Spleen (tissue), 11 donors: Measurements from ENCODE around the gene CST3. TPM values are rescaled to one million over a fixed set of nuclear protein-coding genes. Genes with fewer than 3 reads are reported as not detected.
A peak's percentile ranks its signal among the peaks of the same experiment; 100 is the strongest.
"Not testable (repeated sequence)": the region's sequence is repeated elsewhere in the genome, so short reads cannot be mapped to it uniquely, and the experiment has no call there.

ENCODE experiments used
- DNase-seq: peaks from one replicate; pipeline ENCODE4 v3.0.0-alpha.2; 2020
- H3K27ac ChIP-seq, 8 donors: fragments of 200-600 bp; sonication (generic) in 7 of 8; 1 replicate in 4 of 8; 2 replicates in 4 of 8; pipeline versions ENCODE4 v1.5.0 to v1.8.0; 2016 to 2021; ENCODE audit warnings: inconsistent platforms in 4 of 8, mild to moderate bottlenecking in 4 of 8, moderate library complexity in 1 of 8
- H3K27me3 ChIP-seq, 7 donors: fragments of 200-600 bp; sonication (generic) in 6 of 7; replicated peaks in 1 of 7; 1 replicate in 4 of 7; 2 replicates in 3 of 7; pipeline versions ENCODE4 v1.5.0 to v1.8.0; 2016 to 2021; ENCODE audit warnings: inconsistent platforms in 3 of 7, mild to moderate bottlenecking in 1 of 7
- H3K36me3 ChIP-seq, 6 donors: fragments of 200-600 bp; sonication (generic) in 5 of 6; 1 replicate in 4 of 6; 2 replicates in 2 of 6; pipeline versions ENCODE4 v1.5.0 to v1.8.0; 2016 to 2021; ENCODE audit warnings: inconsistent platforms in 2 of 6
- H3K4me1 ChIP-seq, 6 donors: fragments of 200-600 bp; sonication (generic) in 5 of 6; 1 replicate in 3 of 6; 2 replicates in 3 of 6; pipeline versions ENCODE4 v1.5.0 to v1.8.0; 2016 to 2021; ENCODE audit warnings: inconsistent platforms in 3 of 6
- H3K4me3 ChIP-seq, 8 donors: fragments of 200-600 bp; sonication (generic) in 7 of 8; 1 replicate in 4 of 8; 2 replicates in 4 of 8; pipeline versions ENCODE4 v1.5.0 to v1.8.0; 2016 to 2021; ENCODE audit warnings: inconsistent platforms in 4 of 8, mild to moderate bottlenecking in 4 of 8, moderate library complexity in 2 of 8
- H3K9me3 ChIP-seq, 8 donors: fragments of 200-600 bp; sonication (generic) in 7 of 8; 1 replicate in 4 of 8; 2 replicates in 4 of 8; pipeline versions ENCODE4 v1.5.0 to v1.8.0; 2016 to 2021; ENCODE audit warnings: inconsistent platforms in 4 of 8
- CTCF ChIP-seq, 11 experiments: fragments of 200-600 bp in 7 of 11; fragments of 450-650 bp in 4 of 11; sonication (generic) in 4 of 11; IDR thresholded peaks in 8 of 11; conservative IDR thresholded peaks in 3 of 11; 1 replicate in 7 of 11; 2 replicates in 4 of 11; pipeline versions ENCODE4 v1.4.0 to v1.8.0; 2016 to 2021; ENCODE audit warnings: antibody characterized with exemption in 11 of 11, inconsistent platforms in 4 of 11, mild to moderate bottlenecking in 1 of 11
- POLR2A ChIP-seq, 3 donors: fragments of 450-650 bp; IDR thresholded peaks; one replicate each; pipeline ENCODE4 v1.5.1; 2017; ENCODE audit warnings: antibody characterized with exemption in 3 of 3, mild to moderate bottlenecking in 1 of 3
- POLR2AphosphoS5 ChIP-seq, 3 donors: sonication (generic); formaldehyde crosslinking; IDR thresholded peaks; one replicate each; pipeline ENCODE4 v1.5.1; 2017; ENCODE audit warnings: antibody characterized with exemption in 3 of 3
- WGBS, 5 donors: extraction: QIAGEN DNeasy Blood & Tissue Kit in 3 of 5; methylation state at CpG; one replicate each; pipeline versions ENCODE4 v1.1.5 to v1.1.7; 2013 to 2018; 5-methylcytosine and 5-hydroxymethylcytosine counted together
- intact Hi-C: fragments of 100-400 bp; cut with DNase I; formaldehyde crosslinking; loops from one replicate; pipeline ENCODE4 v1.15.0; 2023; ENCODE audit warnings: low total_unique reads
- polyA plus RNA-seq, 3 donors: library from polyadenylated mRNA; stranded (reverse); fragments of 200-250 nt; gene quantifications; one replicate each; pipeline ENCODE4 v1.2.1, GENCODE V29; 2013
- total RNA-seq, 7 donors: library from RNA; depleted of rRNA in 3 of 7; stranded (reverse); fragments of >200 nt in 3 of 7; fragmentation: NEBNext Ultra II Directional in 4 of 7; extraction: Animal tissue kit (Norgen Biotek cat#: 25700) in 4 of 7; gene quantifications; one replicate each; pipeline versions ENCODE4 v1.1.0 to v1.2.1, GENCODE V29; 2016 to 2021
- donor health status: healthy with polysubstance abuse.
- donor health status: DM: no; HTN: no; CAD: no; lungs with moderate emphysema.
- donor health status: DM: no; HTN: no; CAD: no.
- donor health status: Bipolar disorder and iron deficiency.
- donor health status: healthy.
- donor health status: DM: no; HTN: no; CAD: no.
- donor health status: DM: yes; HTN: yes; CAD: no.

Gene CST3
- total and polyA plus RNA-seq, 10 donors, result 199 to 1,082 (median 595) TPM

GRCh38 chr20:23622839-23623343 is 14.9 kb downstream of the CST3 start:
- 13 to 34% (median 18%) methylated on average over 4 of the region's 4 CpGs for WGBS, 5 donors
- intact Hi-C loops, result no loop called here
- no peak for DNase-seq
- peak overlapping the region; percentile 10 to 84 (median 77) for H3K27ac ChIP-seq
- TF ChIP-seq POLR2AphosphoS5 (IDR thresholded peaks at IDR 0.05) (peak in 2 of 3 donors; percentile 53 to 56), POLR2A (IDR thresholded peaks at IDR 0.05) (no peak), CTCF (IDR thresholded peaks at IDR 0.05 in 8 of 11, conservative IDR thresholded peaks at IDR 0.05 in 3 of 11) (no peak)
- peak overlapping the region in 2 of 8 donors; percentile 3 to 50 for H3K4me3 ChIP-seq
- no peaks in the 10 kb centered on the region for H3K9me3 ChIP-seq
- peaks cover 0 to 26% (median 0%) of the 10 kb centered on the region in 6 donors for H3K4me1 ChIP-seq
- no peaks in the 10 kb centered on the region for H3K36me3 ChIP-seq
- H3K27me3 ChIP-seq, result no peaks in the 10 kb centered on the region

GRCh38 chr20:23622401-23622800 is 15.4 kb downstream of the CST3 start:
- H3K27me3 ChIP-seq, H3K36me3 ChIP-seq, intact Hi-C loops, H3K4me3 ChIP-seq, H3K9me3 ChIP-seq, DNase-seq: not testable (repeated sequence)
- Histone ChIP-seq H3K27ac (peak overlapping the region in 7 of 8 donors; percentile 41 to 84 (median 79)), H3K4me1 (peaks cover 0 to 26% (median 0%) of the 10 kb centered on the region in 6 donors)
- WGBS, 5 donors, result 43 to 81% (median 67%) methylated on average over 3 of the region's 3 CpGs

GRCh38 chr20:23620670-23621386 is 16.9 kb downstream of the CST3 start:
- DNase-seq, H3K27me3 ChIP-seq, H3K4me3 ChIP-seq, H3K27ac ChIP-seq, H3K9me3 ChIP-seq, intact Hi-C loops, H3K36me3 ChIP-seq: not testable (repeated sequence)
- WGBS, 5 donors, result 78 to 89% (median 86%) methylated on average over 11 of the region's 11 CpGs
- H3K4me1 ChIP-seq, result peaks cover 0 to 19% (median 0%) of the 10 kb centered on the region in 6 donors

GRCh38 chr20:23614163-23614562 is 23.6 kb downstream of the CST3 start:
- 91 to 98% (median 92%) methylated on average over 5 of the region's 5 CpGs for WGBS, 5 donors
- H3K4me3 ChIP-seq, result no peak overlapping the region
- peaks cover 0 to 4% (median 0%) of the 10 kb centered on the region in 6 donors for H3K4me1 ChIP-seq
- TF ChIP-seq POLR2AphosphoS5 (IDR thresholded peaks at IDR 0.05) (no peak), POLR2A (IDR thresholded peaks at IDR 0.05) (no peak), CTCF (IDR thresholded peaks at IDR 0.05 in 8 of 11, conservative IDR thresholded peaks at IDR 0.05 in 3 of 11) (no peak)
- intact Hi-C loops, result loop anchor here (5.0 kb wide), 1 partner anchor 172 kb away; no protein-coding TSS in a partner anchor
- no peaks in the 10 kb centered on the region for H3K9me3 ChIP-seq
- DNase-seq, result no peak
- H3K36me3 ChIP-seq, result no peaks in the 10 kb centered on the region
- H3K27me3 ChIP-seq, result no peaks in the 10 kb centered on the region
- no peak overlapping the region for H3K27ac ChIP-seq

- H3K4me1 ChIP-seq, result peaks cover 0 to 4% (median 0%) of the 10 kb centered on the region in 6 donors
- no peaks in the 10 kb centered on the region for H3K9me3 ChIP-seq
- no peak overlapping the region for H3K4me3 ChIP-seq
- no peak for DNase-seq
- no peak for TF ChIP-seq CTCF (IDR thresholded peaks at IDR 0.05 in 8 of 11, conservative IDR thresholded peaks at IDR 0.05 in 3 of 11)
- no peak for TF ChIP-seq POLR2A (IDR thresholded peaks at IDR 0.05)
- no peak for TF ChIP-seq POLR2AphosphoS5 (IDR thresholded peaks at IDR 0.05)
- H3K36me3 ChIP-seq, result no peaks in the 10 kb centered on the region
- no peak overlapping the region for H3K27ac ChIP-seq
- H3K27me3 ChIP-seq, result no peaks in the 10 kb centered on the region
- intact Hi-C loops, result loop anchor here (5.0 kb wide), 1 partner anchor 171 kb away; no protein-coding TSS in a partner anchor
Measured at GRCh38 chr20:23613676-23614075, 24.1 kb downstream of the CST3 start.
